ENCODE results near the gene DENND5B.
"Not testable (repeated sequence)": the region's sequence is repeated elsewhere in the genome, so short reads cannot be mapped to it uniquely, and the experiment has no call there.

DENND5B gene

GRCh38 chr12:31550590-31550989 lies 40.3 kb downstream of the DENND5B start:
- DNase-seq = not testable (repeated sequence)

- DNase-seq = no peak
Observed at GRCh38 chr12:31536672-31537071, 54.3 kb downstream of the DENND5B start.

- DNase-seq = no peak
Observed at GRCh38 chr12:31533470-31533869, 57.5 kb downstream of the DENND5B start.

GRCh38 chr12:31531893-31532292 lies 59.0 kb downstream of the DENND5B start:
- no peak for DNase-seq

GRCh38 chr12:31528095-31528494 lies 62.8 kb downstream of the DENND5B start:
- DNase-seq = no peak

GRCh38 chr12:31527083-31527482 lies 63.9 kb downstream of the DENND5B start:
- DNase-seq = no peak

GRCh38 chr12:31526158-31526546 lies 64.8 kb downstream of the DENND5B start:
- DNase-seq = no peak

- no peak for DNase-seq
Observed at GRCh38 chr12:31525496-31526157, 65.3 kb downstream of the DENND5B start.

- no peak for DNase-seq
Observed at GRCh38 chr12:31524791-31525495, 66.0 kb downstream of the DENND5B start.

- no peak for DNase-seq
Observed at GRCh38 chr12:31523306-31523705, 67.6 kb downstream of the DENND5B start.

GRCh38 chr12:31522607-31523006 lies 68.3 kb downstream of the DENND5B start:
- DNase-seq = no peak

GRCh38 chr12:31521964-31522363 lies 69.0 kb downstream of the DENND5B start:
- DNase-seq = no peak

GRCh38 chr12:31519511-31519910 lies 71.4 kb downstream of the DENND5B start:
- DNase-seq = no peak

- DNase-seq = no peak
Observed at GRCh38 chr12:31518680-31519227, 72.2 kb downstream of the DENND5B start.

GRCh38 chr12:31517994-31518393 lies 72.9 kb downstream of the DENND5B start:
- DNase-seq = no peak

GRCh38 chr12:31516702-31517101 lies 74.2 kb downstream of the DENND5B start:
- no peak for DNase-seq

- no peak for DNase-seq
Observed at GRCh38 chr12:31514912-31515311, 76.0 kb downstream of the DENND5B start.

- DNase-seq = no peak
Observed at GRCh38 chr12:31510034-31510433, 80.9 kb downstream of the DENND5B start.

GRCh38 chr12:31508436-31509150 lies 82.3 kb downstream of the DENND5B start:
- DNase-seq = no peak

GRCh38 chr12:31507966-31508365 lies 83.0 kb downstream of the DENND5B start:
- DNase-seq = no peak

GRCh38 chr12:31506515-31507306 lies 84.2 kb downstream of the DENND5B start:
- no peak for DNase-seq

GRCh38 chr12:31504625-31505222 lies 86.2 kb downstream of the DENND5B start:
- DNase-seq = no peak

All from SIG-M5 (cell line).